Measurements from ENCODE around the gene FMO3.

DNA sequence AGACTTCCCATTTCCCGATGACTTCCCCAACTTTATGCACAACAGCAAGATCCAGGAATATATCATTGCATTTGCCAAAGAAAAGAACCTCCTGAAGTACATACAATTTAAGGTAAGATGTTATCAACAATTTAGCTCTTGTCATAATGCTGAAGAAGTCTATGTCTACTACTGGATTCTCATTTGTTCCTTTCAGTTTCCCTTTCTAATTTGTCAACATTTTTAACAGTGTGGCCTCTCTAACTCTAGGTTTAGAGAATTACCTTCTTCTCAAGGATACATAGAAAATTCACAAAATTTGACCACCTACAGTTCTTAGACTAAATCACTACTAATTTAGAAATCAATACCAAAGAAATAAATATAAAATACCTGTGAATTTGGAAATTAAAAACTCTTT, 13.2 kb downstream of the FMO3 start:
- TF ChIP-seq, protein P1, sequence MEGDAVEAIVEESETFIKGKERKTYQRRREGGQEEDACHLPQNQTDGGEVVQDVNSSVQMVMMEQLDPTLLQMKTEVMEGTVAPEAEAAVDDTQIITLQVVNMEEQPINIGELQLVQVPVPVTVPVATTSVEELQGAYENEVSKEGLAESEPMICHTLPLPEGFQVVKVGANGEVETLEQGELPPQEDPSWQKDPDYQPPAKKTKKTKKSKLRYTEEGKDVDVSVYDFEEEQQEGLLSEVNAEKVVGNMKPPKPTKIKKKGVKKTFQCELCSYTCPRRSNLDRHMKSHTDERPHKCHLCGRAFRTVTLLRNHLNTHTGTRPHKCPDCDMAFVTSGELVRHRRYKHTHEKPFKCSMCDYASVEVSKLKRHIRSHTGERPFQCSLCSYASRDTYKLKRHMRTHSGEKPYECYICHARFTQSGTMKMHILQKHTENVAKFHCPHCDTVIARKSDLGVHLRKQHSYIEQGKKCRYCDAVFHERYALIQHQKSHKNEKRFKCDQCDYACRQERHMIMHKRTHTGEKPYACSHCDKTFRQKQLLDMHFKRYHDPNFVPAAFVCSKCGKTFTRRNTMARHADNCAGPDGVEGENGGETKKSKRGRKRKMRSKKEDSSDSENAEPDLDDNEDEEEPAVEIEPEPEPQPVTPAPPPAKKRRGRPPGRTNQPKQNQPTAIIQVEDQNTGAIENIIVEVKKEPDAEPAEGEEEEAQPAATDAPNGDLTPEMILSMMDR (IDR thresholded peaks at IDR 0.05): no peak
- TF ChIP-seq POLR2A (IDR thresholded peaks at IDR 0.05) (no peak), POLR2AphosphoS5 (IDR thresholded peaks at IDR 0.05) (no peak)
